Karpas-422 (cell line): Measurements from ENCODE around the gene LYRM2. TPM values are rescaled to one million over a fixed set of nuclear protein-coding genes. Genes with fewer than 3 reads are reported as not detected.

Experiments
- DNase-seq: peaks from one replicate; pipeline ENCODE4 v3.0.0-alpha.2; 2015
- H2AFZ ChIP-seq: fragments of 200-600 bp; sonication (generic); 2 replicates; pipeline ENCODE4 v1.6.1; 2014; ENCODE audit warnings: antibody characterized with exemption, low read length, mixed read lengths
- H3K27ac ChIP-seq: fragments of 200-600 bp; sonication (generic); 2 replicates; pipeline ENCODE4 v1.5.1; 2014; ENCODE audit warnings: mild to moderate bottlenecking, low read length, moderate library complexity
- H3K27me3 ChIP-seq: fragments of 200-600 bp; sonication (generic); 2 replicates; pipeline ENCODE4 v1.6.1; 2014; ENCODE audit warnings: low read length, mixed read lengths
- H3K36me3 ChIP-seq: fragments of 200-600 bp; sonication (generic); 2 replicates; pipeline ENCODE4 v1.6.1; 2014; ENCODE audit warnings: low read length, mixed read lengths; ENCODE audit not compliant: insufficient read depth
- H3K4me1 ChIP-seq: fragments of 200-600 bp; sonication (generic); 2 replicates; pipeline ENCODE4 v1.6.1; 2014; ENCODE audit warnings: mild to moderate bottlenecking, low read length, mixed read lengths
- H3K4me2 ChIP-seq: fragments of 200-600 bp; sonication (generic); 2 replicates; pipeline ENCODE4 v1.6.1; 2014; ENCODE audit warnings: low read length, low read depth, mild to moderate bottlenecking; ENCODE audit not compliant: poor library complexity, severe bottlenecking
- H3K4me3 ChIP-seq: fragments of 200-600 bp; sonication (generic); 2 replicates; pipeline ENCODE4 v1.5.1; 2014; ENCODE audit warnings: mild to moderate bottlenecking, antibody characterized with exemption, low read length, mixed read lengths
- H3K79me2 ChIP-seq: fragments of 200-600 bp; sonication (generic); 2 replicates; pipeline ENCODE4 v1.6.1; 2014; ENCODE audit warnings: mild to moderate bottlenecking, low read length, mixed read lengths
- H3K9ac ChIP-seq: fragments of 200-600 bp; sonication (generic); 2 replicates; pipeline ENCODE4 v1.6.0; 2014; ENCODE audit warnings: low read length
- H3K9me2 ChIP-seq: fragments of 200-600 bp; sonication (generic), shearing (Covaris generic); replicated peaks from 2 replicates; pipeline ENCODE4 v1.6.0; 2014; ENCODE audit warnings: mild to moderate bottlenecking, low read length, moderate library complexity; ENCODE audit not compliant: insufficient read depth
- H3K9me3 ChIP-seq: fragments of 300-700, 200-600 bp; sonication (generic); 2 replicates; pipeline ENCODE4 v1.6.1; 2014; ENCODE audit warnings: low read length, mixed read lengths
- H4K20me1 ChIP-seq: fragments of 200-600 bp; sonication (generic); 2 replicates; pipeline ENCODE4 v1.6.1; 2014; ENCODE audit warnings: mild to moderate bottlenecking, antibody characterized with exemption, low read length, low read depth; ENCODE audit not compliant: insufficient read depth
- total RNA-seq: library from RNA; depleted of rRNA; stranded (reverse); fragments of >200 nt; shearing (Covaris generic); gene quantifications from 2 replicates; pipeline ENCODE4 v1.2.3, GENCODE V29; 2014; ENCODE audit warnings: low replicate concordance

LYRM2 gene
- total RNA-seq, 1 experiment from 2014 or later: 23.9 TPM

- H3K79me2 ChIP-seq: no peaks in the 10 kb centered on the region
- no peaks in the 10 kb centered on the region for H3K36me3 ChIP-seq
- no peak overlapping the region for H3K9ac ChIP-seq
- no peak overlapping the region for H3K27ac ChIP-seq
- peaks cover 6% of the 10 kb centered on the region for H3K4me1 ChIP-seq
- no peak overlapping the region for H3K4me3 ChIP-seq
- H3K4me2 ChIP-seq: no peak overlapping the region
- H2AFZ ChIP-seq: no peak overlapping the region
- DNase-seq: no peak
- H4K20me1 ChIP-seq: no peaks in the 10 kb centered on the region
- no peaks in the 10 kb centered on the region for H3K9me3 ChIP-seq
- no peaks in the 10 kb centered on the region for H3K9me2 ChIP-seq
- H3K27me3 ChIP-seq: no peaks in the 10 kb centered on the region
These were observed 82.7 kb downstream of the LYRM2 start for GRCh38 chr6:89555806-89556205.

GRCh38 chr6:89555031-89555430, 83.5 kb downstream of the LYRM2 start:
- no peak overlapping the region for H3K4me3 ChIP-seq
- H3K36me3 ChIP-seq: no peaks in the 10 kb centered on the region
- H3K4me2 ChIP-seq: no peak overlapping the region
- H3K4me1 ChIP-seq: peaks cover 6% of the 10 kb centered on the region
- H3K79me2 ChIP-seq: no peaks in the 10 kb centered on the region
- no peak overlapping the region for H3K27ac ChIP-seq
- no peaks in the 10 kb centered on the region for H3K9me2 ChIP-seq
- H3K9me3 ChIP-seq: no peaks in the 10 kb centered on the region
- H2AFZ ChIP-seq: no peak overlapping the region
- no peak overlapping the region for H3K9ac ChIP-seq
- H4K20me1 ChIP-seq: no peaks in the 10 kb centered on the region
- H3K27me3 ChIP-seq: no peaks in the 10 kb centered on the region
- DNase-seq: no peak

DNA sequence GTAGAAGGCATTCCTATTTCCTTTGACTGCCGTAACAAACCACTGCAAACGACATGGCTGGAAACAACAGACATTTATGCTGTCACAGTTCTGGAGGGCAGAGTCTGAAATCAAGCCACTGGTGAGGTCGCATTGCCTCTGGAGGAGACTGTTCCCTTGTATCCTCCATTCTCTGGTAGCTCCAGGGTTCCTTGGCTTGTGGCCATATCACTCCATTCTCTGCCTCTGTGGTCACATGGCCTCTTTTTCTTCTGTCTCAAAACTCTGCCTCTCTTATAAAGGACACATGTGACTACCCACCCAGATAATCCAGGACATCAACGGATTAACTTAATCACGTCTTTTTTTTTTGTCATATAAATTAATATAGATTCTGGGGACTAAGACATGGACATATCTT, 84.4 kb downstream of the LYRM2 start:
- no peak for DNase-seq
- no peaks in the 10 kb centered on the region for H4K20me1 ChIP-seq
- no peaks in the 10 kb centered on the region for H3K9me2 ChIP-seq
- no peak overlapping the region for H3K9ac ChIP-seq
- H3K9me3 ChIP-seq: no peaks in the 10 kb centered on the region
- H3K4me2 ChIP-seq: no peak overlapping the region
- H3K27me3 ChIP-seq: no peaks in the 10 kb centered on the region
- no peaks in the 10 kb centered on the region for H3K79me2 ChIP-seq
- no peak overlapping the region for H3K27ac ChIP-seq
- H2AFZ ChIP-seq: no peak overlapping the region
- no peaks in the 10 kb centered on the region for H3K36me3 ChIP-seq
- no peak overlapping the region for H3K4me3 ChIP-seq
- H3K4me1 ChIP-seq: peaks cover 6% of the 10 kb centered on the region

DNA sequence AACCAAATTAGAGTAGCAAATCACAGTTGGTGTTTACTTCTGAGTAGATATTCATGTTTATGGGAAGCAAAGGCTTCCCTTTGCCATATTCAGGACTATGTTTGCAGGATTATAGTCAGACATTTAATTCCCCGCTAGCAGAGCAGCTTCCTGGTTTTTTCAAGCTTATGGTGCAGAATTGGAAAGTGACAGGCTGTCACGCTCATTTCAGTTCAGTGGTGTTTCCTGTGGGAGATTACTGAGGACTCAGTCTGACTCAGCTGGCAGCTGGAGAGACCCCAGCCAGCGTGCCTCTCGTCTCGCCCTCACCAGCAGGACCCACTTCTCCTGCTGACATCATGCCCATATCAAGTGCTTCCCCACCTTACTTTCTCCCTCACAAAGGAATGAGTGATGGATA, 85.1 kb downstream of the LYRM2 start:
- Histone ChIP-seq H3K4me3 (no peak overlapping the region), H3K36me3 (no peaks in the 10 kb centered on the region), H2AFZ (no peak overlapping the region), H4K20me1 (no peaks in the 10 kb centered on the region), H3K79me2 (no peaks in the 10 kb centered on the region), H3K9me2 (no peaks in the 10 kb centered on the region), H3K27ac (no peak overlapping the region), H3K9me3 (no peaks in the 10 kb centered on the region), H3K27me3 (no peaks in the 10 kb centered on the region), H3K4me1 (peaks cover 6% of the 10 kb centered on the region), H3K4me2 (no peak overlapping the region), H3K9ac (no peak overlapping the region)
- DNase-seq: no peak

- H3K9me2 ChIP-seq: no peaks in the 10 kb centered on the region
- no peak overlapping the region for H3K4me3 ChIP-seq
- no peaks in the 10 kb centered on the region for H4K20me1 ChIP-seq
- H2AFZ ChIP-seq: no peak overlapping the region
- no peaks in the 10 kb centered on the region for H3K27me3 ChIP-seq
- H3K27ac ChIP-seq: no peak overlapping the region
- H3K79me2 ChIP-seq: no peaks in the 10 kb centered on the region
- DNase-seq: no peak
- H3K4me2 ChIP-seq: no peak overlapping the region
- no peaks in the 10 kb centered on the region for H3K9me3 ChIP-seq
- no peaks in the 10 kb centered on the region for H3K36me3 ChIP-seq
- no peaks in the 10 kb centered on the region for H3K4me1 ChIP-seq
- H3K9ac ChIP-seq: no peak overlapping the region
These were observed 91.3 kb downstream of the LYRM2 start for GRCh38 chr6:89547281-89547680.

DNA sequence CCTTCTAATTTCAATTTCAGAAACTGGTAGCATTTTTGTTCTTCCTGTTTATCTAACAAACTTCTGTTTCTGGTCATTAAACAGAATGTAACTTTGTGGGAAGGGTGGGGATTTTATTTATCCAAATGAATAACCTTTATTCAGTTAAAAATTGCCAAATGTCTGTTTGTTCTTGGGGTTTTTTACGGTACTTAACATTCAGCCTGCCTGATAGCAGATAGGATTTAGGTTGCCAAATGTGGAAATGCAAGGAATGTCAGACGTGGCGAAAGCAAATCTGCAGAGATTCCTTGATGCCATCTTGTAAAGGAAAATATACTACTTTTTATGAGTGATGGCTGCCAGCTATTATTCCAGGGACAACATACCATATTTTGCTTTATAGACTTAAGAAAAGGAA, 95.7 kb downstream of the LYRM2 start:
- DNase-seq: no peak
- Histone ChIP-seq H2AFZ (no peak overlapping the region), H3K79me2 (no peaks in the 10 kb centered on the region), H3K9me3 (no peaks in the 10 kb centered on the region), H4K20me1 (no peaks in the 10 kb centered on the region), H3K36me3 (no peaks in the 10 kb centered on the region), H3K4me2 (no peak overlapping the region), H3K9ac (no peak overlapping the region), H3K9me2 (no peaks in the 10 kb centered on the region), H3K27me3 (no peaks in the 10 kb centered on the region), H3K4me3 (no peak overlapping the region), H3K4me1 (no peaks in the 10 kb centered on the region), H3K27ac (no peak overlapping the region)

GRCh38 chr6:89542081-89542857, 96.3 kb downstream of the LYRM2 start:
- H3K4me3 ChIP-seq: no peak overlapping the region
- no peak for DNase-seq
- no peaks in the 10 kb centered on the region for H3K9me2 ChIP-seq

GRCh38 chr6:89539779-89540178, 98.8 kb downstream of the LYRM2 start:
- H3K27ac ChIP-seq: no peak overlapping the region
- H3K79me2 ChIP-seq: no peaks in the 10 kb centered on the region
- H3K4me3 ChIP-seq: no peak overlapping the region
- H3K9me2 ChIP-seq: no peaks in the 10 kb centered on the region
- no peaks in the 10 kb centered on the region for H3K9me3 ChIP-seq
- H3K36me3 ChIP-seq: no peaks in the 10 kb centered on the region
- H3K9ac ChIP-seq: no peak overlapping the region
- no peaks in the 10 kb centered on the region for H3K27me3 ChIP-seq
- H3K4me2 ChIP-seq: no peak overlapping the region
- no peak overlapping the region for H2AFZ ChIP-seq
- H4K20me1 ChIP-seq: no peaks in the 10 kb centered on the region
- no peak for DNase-seq
- no peaks in the 10 kb centered on the region for H3K4me1 ChIP-seq

More at GRCh38 chr6:89542081-89542857, 96.3 kb downstream of the LYRM2 start:
- H3K9me3 ChIP-seq: no peaks in the 10 kb centered on the region
- no peaks in the 10 kb centered on the region for H3K27me3 ChIP-seq
- no peak overlapping the region for H3K27ac ChIP-seq
- no peak overlapping the region for H2AFZ ChIP-seq
- no peaks in the 10 kb centered on the region for H3K36me3 ChIP-seq
- H3K4me2 ChIP-seq: no peak overlapping the region
- H3K4me1 ChIP-seq: no peaks in the 10 kb centered on the region
- no peaks in the 10 kb centered on the region for H3K79me2 ChIP-seq
- no peak overlapping the region for H3K9ac ChIP-seq
- no peaks in the 10 kb centered on the region for H4K20me1 ChIP-seq
